Measurements from ENCODE around the gene ASTN2. TPM values are rescaled to one million over a fixed set of nuclear protein-coding genes. Genes with fewer than 3 reads are reported as not detected.
A peak's percentile ranks its signal among the peaks of the same experiment; 100 is the strongest.

ASTN2 gene
- total and polyA plus RNA-seq, 9 of the 15 experiments (the other 6 are each of a cell fraction or from before 2014, with no cell fraction given): 0.56 to 3.5 (median 1.9) TPM

- TF ChIP-seq CHD7 (IDR thresholded peaks at IDR 0.05; ENCODE audit: low read depth, low read length) (no peak), CCAR2 (IDR thresholded peaks at IDR 0.05; ENCODE audit: low read depth, low read length) (no peak), ZNF408 (CRISPR knock-in tag; IDR thresholded peaks at IDR 0.05; ENCODE audit: low read depth) (no peak), ZNF592 (IDR thresholded peaks at IDR 0.05) (no peak), ATF3 (IDR thresholded peaks at IDR 0.05) (peak; percentile 6; the same call in 1 of the 2 replicates), ATF3 (CRISPR knock-in tag; conservative IDR thresholded peaks at IDR 0.05) (no peak), FOXA1 (IDR thresholded peaks at IDR 0.05; ENCODE audit: borderline replicate concordance) (no peak), KLF10 (CRISPR knock-in tag; IDR thresholded peaks at IDR 0.05) (no peak), MLLT1 (IDR thresholded peaks at IDR 0.05) (peak in 1 of 2 experiments; percentile 94; a peak in 2 of 4 replicates)
These were observed 980.5 kb downstream of the ASTN2 start (continued) for GRCh38 chr9:116434314-116434713.

All from K562 (cell line).